GM12878 (cell line): ENCODE measurements around the gene GMIP. TPM values are rescaled to one million over a fixed set of nuclear protein-coding genes. Genes with fewer than 3 reads are reported as not detected.
"Not testable (repeated sequence)": the region's sequence is repeated elsewhere in the genome, so short reads cannot be mapped to it uniquely, and the experiment has no call there.

Source experiments
- ATAC-seq: fragments of 200-7000 bp; cut with Tn5 transposase; 3 replicates; pipeline ENCODE4 v1.9.1; 2020; ENCODE audit warnings: mild to moderate bottlenecking, moderate library complexity
- BruUV-seq: library from RNA; stranded (reverse); fragments of 400-500 nt; replicated peaks from 2 replicates; lab custom pipeline; 2021; lab: Mats Ljungman, UMichigan
- CTCF ChIA-PET: fragments of 300-600 bp; sonication (Branson Sonifier 250); formaldehyde crosslinking; extraction: SDS; loops from one replicate; lab custom pipeline; 2021; ENCODE audit warnings: inconsistent platforms; lab: Yijun Ruan, JAX
- POLR2A ChIA-PET: fragments of 350-600 bp; formaldehyde crosslinking; extraction: SDS; loops from one replicate; lab custom pipeline; 2021; ENCODE audit warnings: inconsistent platforms; lab: Charles Lee
- RAD21 ChIA-PET: fragments of 300-600 bp; sonication (Branson Sonifier 250); formaldehyde crosslinking; loops from one replicate; lab custom pipeline; 2023; ENCODE audit warnings: antibody characterized with exemption; ENCODE audit not compliant: unreplicated experiment; lab: Charles Lee
- SMC1A ChIA-PET: fragments of 300-600 bp; sonication (Branson Sonifier 250); formaldehyde crosslinking; loops from one replicate; lab custom pipeline; 2023; ENCODE audit not compliant: unreplicated experiment, uncharacterized antibody; lab: Charles Lee
- DNase-seq: peaks from one replicate; pipeline ENCODE4 v3.0.0-alpha.2; 2011; ENCODE audit warnings: low read depth, low spot score
- FAIRE-seq: peaks from 3 replicates; lab custom pipeline; 2011; peaks lifted over from hg19 to GRCh38; lab: Jason Lieb, UNC
- H2AFZ ChIP-seq: 2 replicates; pipeline ENCODE4 v1.6.0; 2011; ENCODE audit warnings: low read depth, low read length, control low read depth; ENCODE audit not compliant: control insufficient read depth
- H3K27ac ChIP-seq: 2 replicates; pipeline ENCODE4 v1.5.1; 2011; ENCODE audit warnings: control low read depth; ENCODE audit not compliant: control insufficient read depth, insufficient read depth
- H3K27me3 ChIP-seq, 2 experiments: replicated peaks in 1 of 2; 2 replicates each; pipeline versions ENCODE4 v1.6.0 to v1.6.1; 2011; ENCODE audit warnings: low read length in 1 of 2; ENCODE audit not compliant: control insufficient read depth in 2 of 2, insufficient read depth in 2 of 2
- H3K36me3 ChIP-seq, 2 experiments: 2 replicates each; pipeline ENCODE4 v1.5.1; 2011; ENCODE audit warnings: low read length in 1 of 2; ENCODE audit not compliant: control insufficient read depth in 2 of 2, insufficient read depth in 2 of 2
- H3K4me1 ChIP-seq: 2 replicates; pipeline ENCODE4 v1.6.1; 2011; ENCODE audit warnings: mild to moderate bottlenecking, low read length, moderate library complexity, mixed read lengths; ENCODE audit not compliant: control insufficient read depth, insufficient read depth
- H3K4me2 ChIP-seq: 2 replicates; pipeline ENCODE4 v1.6.0; 2011; ENCODE audit warnings: control low read depth; ENCODE audit not compliant: control insufficient read depth, insufficient read depth
- H3K4me3 ChIP-seq: fragments of 200-600 bp; sonication (generic); 2 replicates; pipeline ENCODE4 v1.5.1; 2016
- H3K79me2 ChIP-seq: 2 replicates; pipeline ENCODE4 v1.6.0; 2011; ENCODE audit warnings: low read length; ENCODE audit not compliant: control insufficient read depth, insufficient read depth
- H3K9ac ChIP-seq: 2 replicates; pipeline ENCODE4 v1.8.0; 2011; ENCODE audit warnings: low read length, control low read depth, mixed read lengths; ENCODE audit not compliant: control insufficient read depth, insufficient read depth
- H3K9me3 ChIP-seq: replicated peaks from 3 replicates; pipeline ENCODE4 v1.5.1; 2011; ENCODE audit warnings: mild to moderate bottlenecking, low read length; ENCODE audit not compliant: control insufficient read depth, insufficient read depth
- H4K20me1 ChIP-seq: 2 replicates; pipeline ENCODE4 v1.6.0; 2011; ENCODE audit not compliant: control insufficient read depth, insufficient read depth
- BCL3 ChIP-seq: IDR thresholded peaks from 2 replicates; pipeline ENCODE4 v1.6.1; 2011; ENCODE audit warnings: borderline replicate concordance, low read depth, mild to moderate bottlenecking, moderate library complexity, low read length; ENCODE audit not compliant: insufficient read depth, poor library complexity, severe bottlenecking
- BHLHE40 ChIP-seq, 2 experiments: fragments of 450-650 bp in 1 of 2; IDR thresholded peaks; 2 replicates each; pipeline ENCODE4 v1.6.1; 2011 to 2017; ENCODE audit warnings: low read depth in 2 of 2, borderline replicate concordance in 1 of 2, improper control_type of control experiment in 1 of 2, low read length in 1 of 2, mild to moderate bottlenecking in 1 of 2
- HDGF ChIP-seq: fragments of 450-650 bp; IDR thresholded peaks from 2 replicates; pipeline ENCODE4 v1.6.1; 2016; ENCODE audit warnings: antibody characterized with exemption
- PBX3 ChIP-seq: IDR thresholded peaks from 2 replicates; pipeline ENCODE4 v1.6.1; 2011; ENCODE audit warnings: mild to moderate bottlenecking, low read depth, low read length, moderate library complexity; ENCODE audit not compliant: insufficient replicate concordance
- POLR2A ChIP-seq: IDR thresholded peaks from 2 replicates; pipeline ENCODE4 v1.6.1; 2011; ENCODE audit warnings: low read depth, mild to moderate bottlenecking, low read length
- RUNX3 ChIP-seq: IDR thresholded peaks from 2 replicates; pipeline ENCODE4 v1.6.1; 2012; ENCODE audit warnings: low read length, inconsistent platforms
- SMARCA5 ChIP-seq: fragments of 450-650 bp; IDR thresholded peaks from 2 replicates; pipeline ENCODE4 v1.6.1; 2017; ENCODE audit warnings: mild to moderate bottlenecking
- ZNF384 ChIP-seq: IDR thresholded peaks from 2 replicates; pipeline ENCODE4 v1.6.1; 2012; ENCODE audit warnings: low read depth, mild to moderate bottlenecking, low read length, improper control_type of control experiment, borderline replicate concordance
- ZNF592 ChIP-seq: fragments of 450-650 bp; IDR thresholded peaks from 2 replicates; pipeline ENCODE4 v1.6.1; 2017; ENCODE audit warnings: mild to moderate bottlenecking, moderate library complexity
- ZNF687 ChIP-seq: fragments of 450-650 bp; IDR thresholded peaks from 2 replicates; pipeline ENCODE4 v1.6.1; 2017; ENCODE audit warnings: mild to moderate bottlenecking, moderate library complexity
- WGBS: methylation state at CpG from one replicate; pipeline ENCODE4 v1.1.6; 2016; ENCODE audit warnings: low lambda C conversion rate; ENCODE audit not compliant: insufficient replicate concordance, insufficient coverage; ENCODE audit errors: missing lambda C conversion rate; 5-methylcytosine and 5-hydroxymethylcytosine counted together
- in situ Hi-C: fragments of 300-500 bp; cut with MboI; formaldehyde crosslinking; loops from 9 replicates; pipeline ENCODE4 v1.14.3; 2018; ENCODE audit warnings: mixed read lengths
- intact Hi-C: fragments of 100-400 bp; cut with micrococcal nuclease; formaldehyde crosslinking; loops from one replicate; pipeline ENCODE4 v1.14.2; 2022; ENCODE audit not compliant: unreplicated experiment
- polyA plus RNA-seq, 11 experiments: library from polyadenylated mRNA; depleted of rRNA in 4 of 11; unstranded in 6 of 11; stranded (reverse) in 5 of 11; fragments of >200 nt; fragmentation: Nextera tagmentation in 4 of 11; fragmentation: Illumina TruSeq in 1 of 11; extraction: Ambion mirVana in 4 of 11; extraction: Trizol in 1 of 11; gene quantifications; 1 replicate in 1 of 11; 2 replicates in 10 of 11; pipeline versions ENCODE4 v1.2.1 to v1.2.3, GENCODE V29; 2011 to 2016; ENCODE audit warnings: inconsistent platforms in 2 of 11, missing spikeins in 2 of 11, low read depth in 1 of 11
- total RNA-seq, 4 experiments: library from RNA; depleted of rRNA in 3 of 4; stranded (reverse); fragments of >200 nt in 3 of 4; fragmentation: Illumina TruSeq in 1 of 4; extraction: Trizol in 1 of 4; gene quantifications; 2 replicates each; pipeline versions ENCODE4 v1.2.1 to v1.2.3, GENCODE V29; 2013 to 2021

Gene GMIP
- total and polyA plus RNA-seq, 10 of the 15 experiments (the other 5 are each of a cell fraction or from before 2014, with no cell fraction given) = 1.5 to 63.5 (median 22.3) TPM

- H4K20me1 ChIP-seq, BruUV-seq, H3K36me3 ChIP-seq, in situ Hi-C loops, H3K27me3 ChIP-seq, H3K79me2 ChIP-seq, H3K9me3 ChIP-seq, FAIRE-seq: not testable (repeated sequence)
- WGBS = 4% methylated on average over 20 of the region's 20 CpGs
- CTCF ChIA-PET = interaction anchor here (1.0 kb wide), 1 partner anchor 13 kb away, joined by 3 read pairs; no protein-coding TSS in a partner anchor
- DNase-seq (peak; percentile 51), ATAC-seq (peak; percentile 59)
- Histone ChIP-seq H3K27ac (peak overlapping the region; percentile 81), H3K9ac (peak overlapping the region; percentile 66), H3K4me3 (0 out of 2 replicates have a peak overlapping the region, but pooled peaks have one; percentile 7), H3K4me2 (peak overlapping the region; percentile 28), H2AFZ (peak overlapping the region; percentile 33), H3K4me1 (peaks cover 63% of the 10 kb centered on the region)
- SMC1A ChIA-PET = interaction anchor here (0.7 to 2.3 kb wide), 4 partner anchors 9 to 50 kb away, joined by 3 to 5 read pairs (median 4); no protein-coding TSS in a partner anchor
- POLR2A ChIA-PET = interaction anchor here (0.6 to 2.9 kb wide), 9 partner anchors 9 to 301 kb away, joined by 3 to 18 read pairs (median 5); partner anchors contain the start of genes ATP13A1 and NDUFA13
- RAD21 ChIA-PET = interaction anchor here (0.6 to 3.4 kb wide), 2 partner anchors 30 to 63 kb away, joined by 3 to 13 read pairs; no protein-coding TSS in a partner anchor
- intact Hi-C loops = loop anchor here (1.0 to 2.0 kb wide), 2 partner anchors 19 to 64 kb away; partner anchors contain the start of genes ATP13A1 and PBX4
- TF ChIP-seq SMARCA5 = 0 out of 2 replicates have a peak, but pooled peaks have one; percentile 17
- TF ChIP-seq BHLHE40 (IDR thresholded peaks at IDR 0.05; ENCODE audit: borderline replicate concordance in 1 of 2, low read depth in 2 of 2, low read length in 1 of 2) = 0 out of 4 replicates have a peak, but pooled peaks of 1 of the 2 experiments have one; percentile 7
- peak; percentile 44; the same call in 1 of the 2 replicates for TF ChIP-seq POLR2A
- TF ChIP-seq PBX3 = peak; percentile 17
- TF ChIP-seq BCL3 = peak; percentile 38
- TF ChIP-seq ZNF592 = peak; percentile 84
- TF ChIP-seq RUNX3 = peak; percentile 27; the same call in 1 of the 2 replicates
- TF ChIP-seq ZNF384 = peak; percentile 80
- peak; percentile 21; the same call in 1 of the 2 replicates for TF ChIP-seq HDGF
- TF ChIP-seq ZNF687 = peak; percentile 75
These were observed 44.6 kb downstream of the GMIP start for GRCh38 chr19:19598728-19599451.
